BLaER1 treated with 17β-estradiol and CSF1 and Interleukin-3, amounts not matched to agents 10 nM and 100 nM (cell line): ENCODE results near the gene CEP43.

Experiments used
- H3K27ac ChIP-seq, 11 experiments: shearing (Covaris generic); formaldehyde crosslinking; 2 replicates each; pipeline ENCODE4 v1.8.1; 2022
- H3K27me3 ChIP-seq, 11 experiments: shearing (Covaris generic); formaldehyde crosslinking; 2 replicates each; pipeline ENCODE4 v1.8.1; 2022
- H3K36me3 ChIP-seq, 11 experiments: shearing (Covaris generic); formaldehyde crosslinking; 2 replicates each; pipeline ENCODE4 v1.8.1; 2022
- H3K4me1 ChIP-seq, 10 experiments: shearing (Covaris generic); formaldehyde crosslinking; 2 replicates each; pipeline ENCODE4 v1.8.1; 2022
- H3K4me2 ChIP-seq, 11 experiments: shearing (Covaris generic); formaldehyde crosslinking; 2 replicates each; pipeline ENCODE4 v1.8.1; 2022
- H3K4me3 ChIP-seq, 10 experiments: shearing (Covaris generic); formaldehyde crosslinking; 2 replicates each; pipeline ENCODE4 v1.8.1; 2022
- H3K9ac ChIP-seq, 11 experiments: shearing (Covaris generic); formaldehyde crosslinking; 2 replicates each; pipeline ENCODE4 v1.8.1; 2022
- H3K9me3 ChIP-seq, 11 experiments: shearing (Covaris generic); formaldehyde crosslinking; replicated peaks in 1 of 11; 2 replicates each; pipeline ENCODE4 v1.8.1; 2022
- H4K20me1 ChIP-seq, 11 experiments: shearing (Covaris generic); formaldehyde crosslinking; 2 replicates each; pipeline ENCODE4 v1.8.1; 2022
- Cebpa-rat ChIP-seq, 11 experiments: shearing (Covaris generic); IDR thresholded peaks; 2 replicates each; pipeline ENCODE4 v1.8.1; 2022

CEP43 gene

GRCh38 chr6:166959911-166960608 lies 39.1 kb upstream of the CEP43 start:
- Histone ChIP-seq H4K20me1 (peaks cover 0 to 2% (median 0%) of the 10 kb centered on the region in 11 experiments; a peak in 2 of 22 replicates), H3K36me3 (no peaks in the 10 kb centered on the region), H3K9ac (peak overlapping the region; percentile 72 to 93 (median 89); a peak in 20 of 22 replicates), H3K27me3 (no peaks in the 10 kb centered on the region), H3K27ac (peak overlapping the region; percentile 89 to 98 (median 94)), H3K4me2 (peak overlapping the region; percentile 91 to 100 (median 99)), H3K4me3 (peak overlapping the region in 9 of 10 experiments; percentile 23 to 66 (median 54); a peak in 14 of 20 replicates), H3K9me3 (peaks cover 0 to 20% (median 11%) of the 10 kb centered on the region in 11 experiments; a peak in 8 of 22 replicates), H3K4me1 (peaks cover 44 to 51% (median 49%) of the 10 kb centered on the region in 10 experiments)
- no peak for TF ChIP-seq Cebpa-rat (IDR thresholded peaks at IDR 0.05)

DNA sequence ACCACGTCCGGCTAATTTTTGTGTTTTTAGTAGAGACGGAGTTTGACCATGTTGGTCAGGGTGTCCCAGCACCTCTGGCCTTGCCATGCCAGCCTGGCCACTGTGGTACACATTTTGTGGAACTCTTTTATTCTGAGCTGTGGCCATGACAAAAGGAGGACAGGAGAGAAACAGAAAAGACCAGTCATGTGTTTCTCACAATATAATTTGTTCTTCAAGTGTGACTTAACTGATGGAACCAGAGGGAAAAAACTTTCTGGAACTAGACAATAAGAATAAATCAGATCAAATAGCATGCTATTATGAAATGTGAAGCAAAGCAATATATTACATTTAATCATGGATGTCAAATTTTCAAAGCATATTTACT lies 38.6 kb upstream of the CEP43 start:
- peaks cover 0 to 22% (median 12%) of the 10 kb centered on the region in 11 experiments; a peak in 13 of 22 replicates for H3K9me3 ChIP-seq

GRCh38 chr6:166966268-166966667 lies 32.9 kb upstream of the CEP43 start:
- peaks cover 0 to 48% (median 34%) of the 10 kb centered on the region in 11 experiments; a peak in 17 of 22 replicates for H3K9me3 ChIP-seq
- H3K9ac ChIP-seq = no peak overlapping the region
- H3K27ac ChIP-seq = no peak overlapping the region
- H3K27me3 ChIP-seq = no peaks in the 10 kb centered on the region
- peaks cover 24 to 38% (median 27%) of the 10 kb centered on the region in 10 experiments for H3K4me1 ChIP-seq
- peaks cover 0 to 32% (median 7%) of the 10 kb centered on the region in 11 experiments; a peak in 12 of 22 replicates for H3K36me3 ChIP-seq
- no peak for TF ChIP-seq Cebpa-rat (IDR thresholded peaks at IDR 0.05)
- H3K4me3 ChIP-seq = no peak overlapping the region
- H3K4me2 ChIP-seq = no peak overlapping the region
- no peaks in the 10 kb centered on the region for H4K20me1 ChIP-seq

More for the DNA sequence above, 38.6 kb upstream of the CEP43 start:
- no peaks in the 10 kb centered on the region for H3K27me3 ChIP-seq
- H3K27ac ChIP-seq = peak overlapping the region; percentile 89 to 98 (median 94); a peak in 21 of 22 replicates
- H3K4me2 ChIP-seq = peak overlapping the region; percentile 91 to 100 (median 99)
- H4K20me1 ChIP-seq = no peaks in the 10 kb centered on the region; a peak in 1 of 22 replicates
- no peak for TF ChIP-seq Cebpa-rat (IDR thresholded peaks at IDR 0.05)
- H3K36me3 ChIP-seq = no peaks in the 10 kb centered on the region; a peak in 1 of 22 replicates
- no peak overlapping the region for H3K4me3 ChIP-seq
- peak overlapping the region in 7 of 11 experiments; percentile 12 to 93 (median 89); a peak in 7 of 22 replicates for H3K9ac ChIP-seq
- peaks cover 44 to 50% (median 48%) of the 10 kb centered on the region in 10 experiments for H3K4me1 ChIP-seq

DNA sequence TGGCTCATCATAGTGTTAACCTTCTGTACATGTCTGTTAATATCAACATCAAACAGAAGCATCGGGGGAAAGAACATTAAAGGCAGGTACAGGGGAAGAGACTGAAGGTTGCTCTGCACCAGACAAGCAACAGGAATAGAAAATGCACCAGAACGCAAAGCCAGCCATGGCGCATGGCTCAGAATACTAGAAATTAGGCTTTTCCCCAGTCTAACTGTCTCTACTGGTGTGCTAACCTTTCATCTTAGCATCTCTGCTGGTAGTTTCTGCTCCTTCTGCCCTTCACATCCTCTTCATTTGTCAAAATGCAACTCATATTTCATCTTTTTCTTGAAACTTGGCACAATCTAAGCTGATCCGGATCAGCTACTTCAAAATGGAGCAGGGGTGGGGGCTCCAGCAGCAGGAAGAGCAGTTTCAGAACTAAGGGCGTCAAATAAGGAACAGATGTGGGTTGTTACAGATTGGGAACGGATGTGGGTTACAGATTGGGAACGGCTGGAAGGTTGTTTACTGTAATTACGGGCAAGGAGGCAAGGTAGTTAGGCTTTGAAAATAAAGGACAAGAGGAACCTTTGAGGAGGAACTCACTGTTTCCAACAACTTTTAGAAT lies 29.7 kb upstream of the CEP43 start:
- Histone ChIP-seq H3K4me2 (peak overlapping the region; percentile 47 to 78 (median 72)), H3K4me3 (peak overlapping the region in 4 of 10 experiments; percentile 2 to 13 (median 7); a peak in 4 of 20 replicates), H3K36me3 (peaks cover 0 to 64% (median 29%) of the 10 kb centered on the region in 11 experiments; a peak in 15 of 22 replicates), H3K4me1 (peaks cover 36 to 49% (median 40%) of the 10 kb centered on the region in 10 experiments), H3K27ac (peak overlapping the region in 10 of 11 experiments; percentile 47 to 81 (median 74); a peak in 21 of 22 replicates), H3K9ac (peak overlapping the region in 8 of 11 experiments; percentile 3 to 62 (median 50); a peak in 13 of 22 replicates), H3K27me3 (no peaks in the 10 kb centered on the region), H3K9me3 (peaks cover 0 to 52% (median 30%) of the 10 kb centered on the region in 11 experiments; a peak in 17 of 22 replicates), H4K20me1 (no peaks in the 10 kb centered on the region)
- no peak for TF ChIP-seq Cebpa-rat (IDR thresholded peaks at IDR 0.05)

- Histone ChIP-seq H3K27me3 (no peaks in the 10 kb centered on the region), H4K20me1 (no peaks in the 10 kb centered on the region), H3K9ac (peak overlapping the region in 10 of 11 experiments; percentile 3 to 62 (median 35); a peak in 11 of 22 replicates), H3K9me3 (peaks cover 0 to 52% (median 32%) of the 10 kb centered on the region in 11 experiments; a peak in 17 of 22 replicates), H3K4me3 (peak overlapping the region in 2 of 10 experiments; percentile 2 to 14; a peak in 1 of 20 replicates), H3K27ac (peak overlapping the region in 10 of 11 experiments; percentile 47 to 81 (median 74); a peak in 20 of 22 replicates), H3K36me3 (peaks cover 0 to 70% (median 33%) of the 10 kb centered on the region in 11 experiments; a peak in 16 of 22 replicates), H3K4me2 (peak overlapping the region; percentile 47 to 78 (median 72)), H3K4me1 (peaks cover 36 to 49% (median 40%) of the 10 kb centered on the region in 10 experiments)
- no peak for TF ChIP-seq Cebpa-rat (IDR thresholded peaks at IDR 0.05)
Observed at GRCh38 chr6:166970091-166970490, 29.1 kb upstream of the CEP43 start.

DNA sequence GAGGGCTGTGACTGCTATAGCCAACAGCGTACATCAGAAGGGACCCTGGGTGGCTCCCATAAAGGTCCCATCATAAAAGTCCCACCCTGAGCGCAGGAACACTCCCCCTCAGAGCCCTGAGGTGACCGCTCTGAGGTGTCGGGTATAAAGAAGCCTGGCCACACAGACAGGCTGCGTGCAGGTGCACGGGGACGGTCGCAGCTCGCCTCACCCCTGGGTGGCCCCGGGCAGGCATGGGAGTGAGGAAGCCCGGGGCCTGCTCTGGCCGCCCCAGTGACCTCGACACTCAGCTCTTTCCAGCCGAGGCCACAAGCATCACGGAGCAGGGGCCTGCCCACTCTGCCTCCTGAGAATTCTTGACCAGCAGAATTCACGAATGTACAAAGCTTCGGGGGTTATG lies 28.4 kb upstream of the CEP43 start:
- Histone ChIP-seq H4K20me1 (no peaks in the 10 kb centered on the region), H3K4me2 (peak overlapping the region; percentile 47 to 78 (median 72)), H3K9me3 (peaks cover 0 to 46% (median 29%) of the 10 kb centered on the region in 11 experiments; a peak in 17 of 22 replicates), H3K4me1 (peaks cover 36 to 49% (median 40%) of the 10 kb centered on the region in 10 experiments), H3K27ac (peak overlapping the region in 10 of 11 experiments; percentile 47 to 81 (median 74); a peak in 21 of 22 replicates), H3K4me3 (0 out of 20 replicates have a peak overlapping the region, but pooled peaks of 1 of the 10 experiments have one; percentile 14), H3K9ac (peak overlapping the region in 9 of 11 experiments; percentile 16 to 62 (median 34); a peak in 10 of 22 replicates), H3K27me3 (no peaks in the 10 kb centered on the region), H3K36me3 (peaks cover 0 to 77% (median 40%) of the 10 kb centered on the region in 11 experiments; a peak in 16 of 22 replicates)
- no peak for TF ChIP-seq Cebpa-rat (IDR thresholded peaks at IDR 0.05)

DNA sequence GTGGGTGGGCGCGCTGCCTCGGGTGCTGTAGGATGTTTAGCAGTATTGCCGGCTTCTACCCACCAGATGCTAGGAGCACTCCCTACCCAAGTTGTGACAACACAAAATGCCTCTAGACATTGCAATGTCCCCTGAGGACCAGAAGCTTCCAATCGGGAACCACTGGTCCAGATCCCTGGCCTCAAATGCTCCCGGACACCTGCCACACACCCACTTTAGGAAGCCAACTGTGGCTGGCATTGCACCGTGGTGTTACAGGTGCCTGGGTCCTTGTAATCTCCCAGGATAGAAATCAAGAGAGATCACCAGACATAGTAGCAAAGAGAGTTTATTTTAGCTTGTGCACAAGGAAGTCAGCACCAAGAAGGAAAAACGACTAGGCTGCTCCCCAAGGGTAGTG lies 27.9 kb upstream of the CEP43 start:
- TF ChIP-seq Cebpa-rat (IDR thresholded peaks at IDR 0.05) = no peak
- peaks cover 36 to 49% (median 40%) of the 10 kb centered on the region in 10 experiments for H3K4me1 ChIP-seq

GRCh38 chr6:166972101-166972500 lies 27.1 kb upstream of the CEP43 start:
- no peak for TF ChIP-seq Cebpa-rat (IDR thresholded peaks at IDR 0.05)
- Histone ChIP-seq H3K9me3 (peaks cover 0 to 32% (median 20%) of the 10 kb centered on the region in 11 experiments; a peak in 15 of 22 replicates), H3K27me3 (no peaks in the 10 kb centered on the region), H3K36me3 (peaks cover 0 to 89% (median 53%) of the 10 kb centered on the region in 11 experiments; a peak in 18 of 22 replicates), H3K4me2 (peak overlapping the region; percentile 47 to 78 (median 72); a peak in 21 of 22 replicates), H4K20me1 (no peaks in the 10 kb centered on the region), H3K9ac (no peak overlapping the region), H3K27ac (peak overlapping the region in 8 of 11 experiments; percentile 0 to 81 (median 74); a peak in 9 of 22 replicates), H3K4me1 (peaks cover 36 to 49% (median 40%) of the 10 kb centered on the region in 10 experiments), H3K4me3 (no peak overlapping the region)

More for the DNA sequence above, 27.9 kb upstream of the CEP43 start:
- Histone ChIP-seq H3K9me3 (peaks cover 0 to 41% (median 25%) of the 10 kb centered on the region in 11 experiments; a peak in 16 of 22 replicates), H3K4me2 (peak overlapping the region; percentile 47 to 78 (median 72)), H3K27ac (peak overlapping the region in 10 of 11 experiments; percentile 47 to 81 (median 74); a peak in 19 of 22 replicates), H3K9ac (peak overlapping the region in 5 of 11 experiments; percentile 8 to 62 (median 42); a peak in 3 of 22 replicates), H3K27me3 (no peaks in the 10 kb centered on the region), H3K4me3 (no peak overlapping the region), H4K20me1 (no peaks in the 10 kb centered on the region), H3K36me3 (peaks cover 0 to 82% (median 45%) of the 10 kb centered on the region in 11 experiments; a peak in 16 of 22 replicates)
